Thyroid gland (tissue), 4 donors: ENCODE measurements around the gene MS4A5. TPM values are rescaled to one million over a fixed set of nuclear protein-coding genes. Genes with fewer than 3 reads are reported as not detected.

Experiments
- DNase-seq, 2 donors: peaks; one replicate each; pipeline ENCODE4 v3.0.0-alpha.2; 2019
- H3K27ac ChIP-seq, 3 donors: fragments of 200-600 bp; sonication (generic); 1 replicate in 2 of 3; 2 replicates in 1 of 3; pipeline ENCODE4 v1.5.1; 2016 to 2019; ENCODE audit warnings: mild to moderate bottlenecking in 1 of 3, moderate library complexity in 1 of 3
- H3K27me3 ChIP-seq: fragments of 200-600 bp; sonication (generic); one replicate; pipeline ENCODE4 v1.5.1; 2019
- H3K36me3 ChIP-seq, 2 donors: fragments of 200-600 bp; sonication (generic); one replicate each; pipeline ENCODE4 v1.5.1; 2016 to 2019
- H3K4me1 ChIP-seq, 2 donors: fragments of 200-600 bp; sonication (generic); one replicate each; pipeline ENCODE4 v1.5.1; 2017 to 2019
- H3K4me3 ChIP-seq, 3 donors: fragments of 200-600 bp; sonication (generic); replicated peaks in 1 of 3; 1 replicate in 2 of 3; 2 replicates in 1 of 3; pipeline ENCODE4 v1.5.1; 2016; ENCODE audit warnings: mild to moderate bottlenecking in 1 of 3
- H3K9me3 ChIP-seq: fragments of 200-600 bp; sonication (generic); one replicate; pipeline ENCODE4 v1.5.1; 2017
- POLR2A ChIP-seq, 2 donors: fragments of 450-650 bp; IDR thresholded peaks; one replicate each; pipeline ENCODE4 v1.6.1; 2017; ENCODE audit warnings: antibody characterized with exemption in 2 of 2, mild to moderate bottlenecking in 2 of 2, moderate library complexity in 1 of 2
- WGBS, 2 donors: methylation state at CpG; one replicate each; pipeline ENCODE4 v1.1.5; 2017; 5-methylcytosine and 5-hydroxymethylcytosine counted together
- intact Hi-C: fragments of 100-400 bp; cut with DNase I; formaldehyde crosslinking; loops from one replicate; pipeline ENCODE4 v1.15.1; 2023
- total RNA-seq, 4 donors: library from RNA; depleted of rRNA; stranded (reverse); fragments of >200 nt; gene quantifications; one replicate each; pipeline ENCODE4 v1.2.3, GENCODE V29; 2016
- TF ChIP-seq, protein P1 (sequence below), 6 experiments: fragments of 200-600 bp in 3 of 6; fragments of 450-650 bp in 3 of 6; sonication (generic) in 3 of 6; IDR thresholded peaks; one replicate each; pipeline ENCODE4 v1.5.1; 2016 to 2019; ENCODE audit warnings: antibody characterized with exemption in 6 of 6, mild to moderate bottlenecking in 2 of 6, inconsistent platforms in 1 of 6, moderate library complexity in 1 of 6

Gene MS4A5
- total RNA-seq, 4 donors from 2014 or later, result not detected

DNA sequence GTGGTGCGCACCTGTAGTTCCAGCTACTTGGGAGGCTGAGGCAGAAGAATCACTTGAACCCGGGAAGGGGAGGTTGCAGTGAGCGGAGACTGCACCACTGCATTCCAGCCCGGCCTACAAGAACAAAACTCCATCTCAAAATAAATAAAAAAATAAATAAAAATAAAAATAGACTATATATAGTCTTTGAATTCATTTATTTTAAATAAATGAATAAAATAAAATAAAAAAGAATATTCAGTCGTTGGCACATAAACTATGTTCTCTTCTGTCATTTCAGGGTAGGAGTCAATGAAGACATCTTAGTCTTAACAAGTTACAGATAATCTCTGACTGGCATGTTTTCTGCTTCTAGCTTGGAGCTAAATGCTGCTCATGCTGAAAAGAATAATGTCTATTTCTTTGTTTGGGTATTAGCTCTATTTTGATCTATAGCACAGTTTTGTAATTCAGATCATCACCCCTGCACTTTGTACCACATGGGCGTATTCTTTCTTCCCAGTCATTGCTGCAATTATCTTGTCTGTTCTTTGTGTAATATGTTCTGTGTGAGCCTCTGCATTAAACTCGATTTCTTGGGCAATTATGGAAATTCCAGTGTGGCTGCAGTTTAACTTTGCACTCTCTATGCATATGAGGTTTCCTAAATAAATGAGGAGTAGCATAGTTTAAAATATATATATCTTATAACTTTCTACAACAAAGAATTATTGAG, 34.5 kb upstream of the MS4A5 start:
- WGBS, 2 donors, result 79 to 90% methylated on average over 7 of the region's 7 CpGs
- no peak for TF ChIP-seq POLR2A (IDR thresholded peaks at IDR 0.05)
- TF ChIP-seq, protein P1, sequence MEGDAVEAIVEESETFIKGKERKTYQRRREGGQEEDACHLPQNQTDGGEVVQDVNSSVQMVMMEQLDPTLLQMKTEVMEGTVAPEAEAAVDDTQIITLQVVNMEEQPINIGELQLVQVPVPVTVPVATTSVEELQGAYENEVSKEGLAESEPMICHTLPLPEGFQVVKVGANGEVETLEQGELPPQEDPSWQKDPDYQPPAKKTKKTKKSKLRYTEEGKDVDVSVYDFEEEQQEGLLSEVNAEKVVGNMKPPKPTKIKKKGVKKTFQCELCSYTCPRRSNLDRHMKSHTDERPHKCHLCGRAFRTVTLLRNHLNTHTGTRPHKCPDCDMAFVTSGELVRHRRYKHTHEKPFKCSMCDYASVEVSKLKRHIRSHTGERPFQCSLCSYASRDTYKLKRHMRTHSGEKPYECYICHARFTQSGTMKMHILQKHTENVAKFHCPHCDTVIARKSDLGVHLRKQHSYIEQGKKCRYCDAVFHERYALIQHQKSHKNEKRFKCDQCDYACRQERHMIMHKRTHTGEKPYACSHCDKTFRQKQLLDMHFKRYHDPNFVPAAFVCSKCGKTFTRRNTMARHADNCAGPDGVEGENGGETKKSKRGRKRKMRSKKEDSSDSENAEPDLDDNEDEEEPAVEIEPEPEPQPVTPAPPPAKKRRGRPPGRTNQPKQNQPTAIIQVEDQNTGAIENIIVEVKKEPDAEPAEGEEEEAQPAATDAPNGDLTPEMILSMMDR (IDR thresholded peaks at IDR 0.05), result no peak
- no peaks in the 10 kb centered on the region for H3K9me3 ChIP-seq
- H3K27me3 ChIP-seq, result no peaks in the 10 kb centered on the region
- H3K36me3 ChIP-seq, result no peaks in the 10 kb centered on the region
- no peak for DNase-seq
- no peak overlapping the region for H3K4me3 ChIP-seq
- intact Hi-C loops, result no loop called here
- no peaks in the 10 kb centered on the region for H3K4me1 ChIP-seq
- H3K27ac ChIP-seq, result no peak overlapping the region

DNA sequence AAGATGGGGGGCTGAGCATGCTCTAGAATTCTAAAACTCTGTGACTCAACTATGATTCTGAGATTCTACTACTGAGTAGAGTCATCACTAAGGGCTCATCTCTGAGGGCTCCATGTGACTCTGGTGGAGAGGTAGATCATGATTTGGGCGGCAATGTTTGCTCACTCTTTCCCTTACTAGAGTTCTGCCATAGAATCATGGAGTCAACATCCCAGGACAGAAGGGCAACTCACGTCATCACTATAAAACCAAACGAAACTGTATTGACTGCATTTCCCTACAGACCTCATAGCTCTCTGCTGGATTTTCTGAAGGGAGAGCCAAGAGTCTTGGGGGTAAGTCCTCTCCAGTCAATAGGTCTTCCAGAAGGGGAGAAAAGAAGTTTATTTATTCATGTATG, 33.0 kb upstream of the MS4A5 start, which contains the start of gene MS4A14:
MS4A14 (plus strand) TSS at position 78 of the 400 bp plus-strand sequence; CDS start at position 198, 120 bp downstream.
- no peak for DNase-seq
- H3K27me3 ChIP-seq, result no peaks in the 10 kb centered on the region
- intact Hi-C loops, result no loop called here
- 70 to 77% methylated on average over 3 of the region's 3 CpGs for WGBS, 2 donors
- no peak within 1 kb of the TSS for H3K4me3 ChIP-seq
- no peaks in the 10 kb centered on the region for H3K9me3 ChIP-seq
- H3K36me3 ChIP-seq, result no peaks in the 10 kb centered on the region
- no peak for TF ChIP-seq POLR2A (IDR thresholded peaks at IDR 0.05)
- TF ChIP-seq, protein P1 (IDR thresholded peaks at IDR 0.05), result no peak
- H3K4me1 ChIP-seq, result no peaks in the 10 kb centered on the region
- H3K27ac ChIP-seq, result no peak within 1 kb of the TSS

DNA sequence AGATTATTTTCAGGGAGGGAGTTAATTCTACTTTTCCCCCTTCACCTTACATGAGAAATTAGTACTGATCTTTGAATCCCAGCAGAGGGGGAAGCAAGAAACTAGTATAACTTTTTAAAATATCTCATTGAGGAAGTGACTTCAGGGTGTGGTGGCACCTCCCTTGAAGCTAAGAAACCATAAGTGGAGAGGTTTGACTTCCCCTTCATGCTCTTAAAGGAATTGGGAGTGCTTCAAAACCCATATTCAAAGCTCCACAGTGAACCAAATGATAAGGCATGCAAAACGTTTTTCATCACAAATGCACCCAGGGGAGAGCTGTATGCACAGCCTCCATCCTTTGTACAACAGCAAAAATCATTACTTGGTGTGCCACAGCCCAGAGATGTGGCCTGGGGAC, 32.6 kb upstream of the MS4A5 start:
- no peaks in the 10 kb centered on the region for H3K9me3 ChIP-seq
- intact Hi-C loops, result no loop called here
- 0% methylated on average over 1 of the region's 1 CpG for WGBS, 2 donors
- no peaks in the 10 kb centered on the region for H3K4me1 ChIP-seq
- no peak overlapping the region for H3K27ac ChIP-seq
- TF ChIP-seq, protein P1 (IDR thresholded peaks at IDR 0.05), result no peak
- TF ChIP-seq POLR2A (IDR thresholded peaks at IDR 0.05), result no peak
- no peak for DNase-seq
- H3K27me3 ChIP-seq, result no peaks in the 10 kb centered on the region
- H3K4me3 ChIP-seq, result no peak overlapping the region
- no peaks in the 10 kb centered on the region for H3K36me3 ChIP-seq

DNA sequence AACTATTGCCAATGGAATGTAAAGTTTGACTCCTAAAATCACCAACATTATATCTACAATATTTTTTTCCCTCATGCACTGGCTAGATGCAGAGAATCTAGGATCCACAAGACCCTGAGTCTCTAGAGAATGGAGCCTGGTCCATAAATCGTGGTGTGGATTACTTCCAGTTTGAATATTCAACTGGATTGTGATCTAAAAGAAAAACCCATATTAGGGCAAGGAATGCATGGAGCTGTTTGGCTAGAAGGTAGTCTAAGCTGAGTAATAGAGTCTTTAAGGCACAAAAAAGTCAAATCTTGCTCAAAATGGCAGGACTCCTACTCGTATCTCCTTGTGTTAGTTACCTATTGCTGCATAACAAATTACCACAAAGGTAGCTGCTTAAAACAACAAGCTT, 9.4 kb upstream of the MS4A5 start:
- H3K27me3 ChIP-seq, result no peaks in the 10 kb centered on the region
- no peak overlapping the region for H3K4me3 ChIP-seq
- intact Hi-C loops, result no loop called here
- no peak for DNase-seq
- 19 to 28% methylated on average over 2 of the region's 2 CpGs for WGBS, 2 donors
- no peak overlapping the region for H3K27ac ChIP-seq
- H3K9me3 ChIP-seq, result no peaks in the 10 kb centered on the region
- H3K36me3 ChIP-seq, result no peaks in the 10 kb centered on the region
- H3K4me1 ChIP-seq, result no peaks in the 10 kb centered on the region
- TF ChIP-seq POLR2A (IDR thresholded peaks at IDR 0.05), result no peak
- TF ChIP-seq, protein P1 (IDR thresholded peaks at IDR 0.05), result no peak

DNA sequence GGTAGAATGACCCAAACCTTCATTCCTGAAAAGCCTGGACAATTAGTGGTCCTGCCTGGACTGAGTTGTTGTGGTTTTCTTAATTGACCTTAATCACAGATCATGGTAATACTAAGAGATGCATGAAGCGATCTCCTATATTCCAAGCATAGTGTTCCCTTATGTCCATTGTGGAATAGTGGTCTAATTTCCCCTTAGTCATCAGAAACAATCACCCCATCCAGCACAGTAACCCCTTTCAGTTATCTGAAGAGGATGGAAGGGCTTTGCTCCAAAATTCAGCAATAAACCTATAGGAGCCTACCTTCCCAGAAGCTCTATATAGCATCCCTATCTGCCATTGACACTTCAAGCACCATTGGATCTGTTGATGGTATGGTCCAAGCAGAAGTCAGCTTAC, 6.8 kb upstream of the MS4A5 start:
- no peaks in the 10 kb centered on the region for H3K9me3 ChIP-seq
- H3K27ac ChIP-seq, result no peak overlapping the region
- no peaks in the 10 kb centered on the region for H3K4me1 ChIP-seq
- 89 to 92% methylated on average over 1 of the region's 1 CpG for WGBS, 2 donors
- no peaks in the 10 kb centered on the region for H3K36me3 ChIP-seq
- DNase-seq, result no peak
- TF ChIP-seq POLR2A (IDR thresholded peaks at IDR 0.05), result no peak
- TF ChIP-seq, protein P1 (IDR thresholded peaks at IDR 0.05), result no peak
- intact Hi-C loops, result no loop called here
- H3K4me3 ChIP-seq, result no peak overlapping the region
- no peaks in the 10 kb centered on the region for H3K27me3 ChIP-seq
